ENCODE measurements around the gene PPP6R3.
"Not testable (repeated sequence)": the region's sequence is repeated elsewhere in the genome, so short reads cannot be mapped to it uniquely, and the experiment has no call there.

PPP6R3 gene

DNA sequence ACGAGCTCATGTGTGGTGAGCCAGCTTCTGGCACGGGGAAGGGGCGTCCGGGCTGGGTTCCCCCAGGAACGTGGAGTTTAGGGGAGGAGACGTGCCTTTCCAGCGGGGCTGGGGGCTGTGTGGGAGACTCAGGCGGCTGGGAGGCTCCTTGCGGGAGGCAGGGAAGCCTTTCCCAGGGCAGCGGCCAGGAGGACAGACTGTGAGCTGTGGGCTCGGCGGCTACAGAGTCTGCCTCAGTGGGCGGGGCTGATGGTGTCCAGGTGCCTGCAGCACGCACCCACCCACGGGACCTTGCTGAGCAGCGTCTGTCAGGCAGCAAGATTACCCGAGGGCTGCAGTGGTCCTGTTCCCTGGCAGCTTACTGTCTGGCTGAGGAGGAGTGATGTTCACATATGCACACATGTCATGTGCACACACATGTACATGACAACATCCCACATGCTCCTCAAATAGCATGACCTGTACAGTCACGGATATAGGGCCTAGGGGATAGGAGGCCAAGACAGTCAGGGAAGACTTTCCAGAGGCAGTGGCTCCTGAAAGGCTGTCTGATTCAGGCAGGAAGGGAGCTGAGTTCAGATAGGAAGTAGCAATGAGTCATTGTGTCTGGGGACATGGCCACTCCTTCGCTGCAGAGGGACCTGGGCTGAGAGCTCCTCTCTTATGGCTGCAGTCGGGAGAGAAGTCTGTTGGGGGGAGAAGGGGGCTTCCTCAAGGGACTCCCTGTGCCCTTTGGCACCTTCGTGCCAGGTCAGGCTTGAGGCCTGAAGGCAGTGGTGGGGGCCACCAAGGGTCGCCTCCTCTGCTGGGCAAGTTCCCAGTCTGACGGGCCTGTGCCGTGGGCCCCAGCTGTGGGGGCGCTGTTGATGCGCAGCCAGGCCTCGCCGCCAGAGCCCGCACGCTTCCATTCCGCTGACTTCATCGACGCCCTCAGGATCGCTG is 23.3 kb upstream of the PPP6R3 start:
- DNase-seq: peak; percentile 16

DNA sequence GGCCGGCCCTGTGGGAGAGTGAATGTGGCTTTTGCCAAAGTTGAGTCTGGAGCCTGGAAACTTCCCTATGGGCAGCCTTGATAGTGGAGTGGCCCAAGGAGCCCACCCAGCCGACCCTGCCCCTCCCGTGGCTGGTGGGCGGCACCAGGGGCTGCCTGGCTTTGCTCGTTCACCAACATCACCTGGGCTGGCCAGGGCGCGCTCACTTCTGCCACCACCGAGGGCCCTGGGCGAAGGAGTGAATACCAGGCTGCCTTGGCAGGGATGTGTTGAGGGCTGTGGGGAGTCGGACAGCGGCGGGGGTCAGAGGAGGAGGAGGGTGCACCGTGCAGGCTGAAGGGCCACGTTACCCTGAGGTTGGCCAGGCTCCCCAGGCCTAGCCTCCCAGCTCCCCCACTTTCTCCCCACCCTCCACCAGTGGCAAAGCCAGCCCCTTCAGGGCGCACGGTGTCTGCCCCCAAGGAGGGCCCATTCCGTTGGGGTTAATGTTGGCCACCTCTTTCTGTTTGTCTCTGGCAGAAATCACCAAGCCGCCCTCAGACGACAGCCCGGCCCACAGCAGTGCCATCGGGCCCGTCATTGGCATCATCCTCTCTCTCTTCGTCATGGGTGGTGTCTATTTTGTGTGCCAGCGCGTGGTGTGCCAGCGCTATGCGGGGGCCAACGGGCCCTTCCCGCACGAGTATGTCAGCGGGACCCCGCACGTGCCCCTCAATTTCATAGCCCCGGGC is 22.5 kb upstream of the PPP6R3 start:
- DNase-seq: no peak

DNA sequence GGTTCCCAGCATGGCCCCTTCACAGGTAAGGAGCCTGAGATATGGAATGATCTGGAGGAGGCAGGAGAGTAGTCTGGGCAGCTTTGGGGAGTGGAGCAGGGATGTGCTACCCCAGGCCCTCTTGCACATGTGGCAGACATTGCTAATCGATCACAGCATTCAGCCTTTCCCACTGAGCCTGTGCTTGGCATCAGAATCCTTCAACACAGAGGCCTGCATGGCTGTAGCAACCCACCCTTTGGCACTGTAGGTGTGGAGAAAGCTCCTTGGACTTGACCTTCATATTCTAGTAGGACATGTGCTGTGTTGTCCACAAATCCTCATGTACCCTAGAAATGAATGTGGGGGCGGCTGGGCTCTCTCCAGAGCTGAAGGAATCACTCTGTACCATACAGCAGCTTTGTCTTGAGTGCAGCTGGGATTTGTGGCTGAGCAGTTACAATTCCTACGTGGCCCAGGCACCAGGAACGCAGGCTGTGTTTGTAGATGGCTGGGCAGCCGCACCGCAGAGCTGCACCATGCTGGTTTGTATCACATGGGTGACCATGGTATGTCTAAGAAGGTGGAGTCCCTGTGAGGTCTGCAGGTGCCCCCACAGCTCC is 21.8 kb upstream of the PPP6R3 start:
- no peak for DNase-seq

GRCh38 chr11:68439355-68440065 is 21.0 kb upstream of the PPP6R3 start:
- DNase-seq: no peak

DNA sequence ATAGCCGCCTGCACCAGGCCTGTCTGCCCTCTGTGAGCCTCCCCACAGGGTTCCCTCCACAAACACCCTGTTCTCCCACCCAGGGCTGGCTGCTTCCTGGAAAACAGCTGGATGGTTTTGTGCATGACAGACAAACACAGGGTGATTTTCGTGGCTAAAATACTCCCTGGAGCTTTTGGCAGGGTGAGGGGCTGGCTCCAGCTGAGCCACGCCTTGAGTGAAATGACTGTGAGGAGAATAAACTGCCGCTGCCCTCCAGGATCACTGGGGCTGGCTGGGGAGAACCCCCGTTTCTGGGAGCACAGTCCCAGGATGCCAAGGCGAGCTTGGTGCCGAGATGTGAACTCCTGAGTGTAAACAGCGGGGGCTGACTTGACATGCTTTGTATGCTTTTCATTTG is 20.3 kb upstream of the PPP6R3 start:
- no peak for DNase-seq

- peak; percentile 47 for DNase-seq
Measured at GRCh38 chr11:68441466-68442230, 18.9 kb upstream of the PPP6R3 start.

- DNase-seq: no peak
Measured at GRCh38 chr11:68442433-68442832, 18.1 kb upstream of the PPP6R3 start.

- DNase-seq: no peak
Measured at GRCh38 chr11:68444566-68444965, 16.0 kb upstream of the PPP6R3 start.

DNA sequence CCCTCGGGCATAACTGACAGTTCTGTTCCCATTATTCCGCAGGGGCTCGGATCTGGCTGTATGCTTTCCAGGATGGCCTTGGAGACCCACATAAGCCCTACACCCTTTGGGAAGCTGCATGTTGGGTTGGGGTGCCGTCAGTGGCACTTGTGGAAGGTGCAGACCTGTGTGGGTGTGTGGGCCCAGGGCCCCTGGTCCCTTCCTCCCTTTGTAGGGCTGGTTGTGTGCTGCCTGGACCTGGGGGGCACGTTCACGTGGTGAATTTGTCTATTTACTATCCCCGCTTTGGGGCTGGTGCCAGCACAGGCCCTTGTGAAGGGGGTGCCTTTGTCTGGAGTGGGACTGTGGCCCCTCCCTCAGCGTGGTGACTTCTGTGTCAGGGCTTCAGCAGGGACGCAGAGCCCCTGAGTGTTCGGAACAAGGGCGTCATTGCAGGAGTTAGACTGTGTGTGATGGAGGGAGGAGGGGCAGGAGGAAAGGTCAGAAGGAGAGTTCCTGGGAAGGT is 15.0 kb upstream of the PPP6R3 start:
- no peak for DNase-seq

GRCh38 chr11:68446046-68446725 is 14.4 kb upstream of the PPP6R3 start:
- no peak for DNase-seq

- DNase-seq: peak; percentile 71
Measured at GRCh38 chr11:68447015-68447801, 13.3 kb upstream of the PPP6R3 start.

- DNase-seq: not testable (repeated sequence)
Measured at GRCh38 chr11:68447914-68448313, 12.6 kb upstream of the PPP6R3 start.

DNA sequence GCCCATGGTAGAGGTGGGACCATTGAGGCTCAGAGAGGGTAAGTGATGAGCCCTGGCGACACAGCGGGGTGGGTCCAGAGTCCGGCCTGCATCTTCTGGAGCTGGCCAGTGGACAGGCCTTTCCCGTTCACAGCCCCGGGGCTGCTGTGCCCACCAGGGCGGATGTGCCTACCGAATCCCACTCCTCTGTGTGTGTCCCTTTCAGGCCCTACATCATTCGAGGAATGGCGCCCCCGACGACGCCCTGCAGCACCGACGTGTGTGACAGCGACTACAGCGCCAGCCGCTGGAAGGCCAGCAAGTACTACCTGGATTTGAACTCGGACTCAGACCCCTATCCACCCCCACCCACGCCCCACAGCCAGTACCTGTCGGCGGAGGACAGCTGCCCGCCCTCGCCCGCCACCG is 11.9 kb upstream of the PPP6R3 start:
- DNase-seq: no peak

DNA sequence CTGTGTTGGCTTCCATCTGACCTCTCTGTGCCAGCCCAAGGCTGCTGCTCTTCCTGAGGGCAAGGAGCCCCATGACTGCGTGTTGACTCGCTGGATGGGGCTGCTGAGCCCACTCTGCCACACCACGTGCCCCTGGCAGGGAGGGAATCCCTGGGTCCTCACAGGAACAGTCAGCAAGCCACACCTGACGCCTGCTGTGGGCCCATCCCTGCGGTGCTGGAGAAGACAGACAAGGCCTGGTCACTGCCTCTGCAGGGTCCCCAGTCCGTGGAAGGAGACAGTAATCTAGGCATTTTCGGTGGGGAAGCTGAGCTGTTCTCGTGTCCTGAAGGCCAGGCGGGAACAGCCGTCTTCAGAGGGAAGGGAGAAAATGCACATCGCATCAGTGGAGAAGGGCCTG is 10.6 kb upstream of the PPP6R3 start:
- no peak for DNase-seq

DNA sequence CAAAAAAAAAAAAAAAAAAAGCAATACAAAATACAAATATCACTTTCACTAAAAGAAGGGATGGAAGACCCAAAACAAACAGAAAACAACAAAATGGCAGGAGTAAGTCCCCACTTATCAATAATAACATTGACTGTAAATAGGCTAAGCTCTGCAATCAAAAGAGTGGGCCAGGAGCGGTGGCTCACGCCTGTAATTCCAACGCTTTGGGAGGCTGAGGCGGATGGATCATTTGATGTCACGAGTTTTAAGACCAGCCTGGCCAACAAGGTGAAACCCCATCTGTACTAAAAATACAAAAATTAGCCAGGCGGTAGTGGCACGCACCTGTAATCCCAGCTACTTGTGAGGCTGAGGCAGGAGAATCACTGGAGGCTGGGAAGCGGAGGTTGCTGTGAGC is 9.8 kb upstream of the PPP6R3 start:
- no peak for DNase-seq

GRCh38 chr11:68454767-68455166 is 5.8 kb upstream of the PPP6R3 start:
- DNase-seq: no peak

GRCh38 chr11:68455485-68455884 is 5.1 kb upstream of the PPP6R3 start:
- DNase-seq: no peak

GRCh38 chr11:68457216-68457897 is 3.2 kb upstream of the PPP6R3 start:
- no peak for DNase-seq

DNA sequence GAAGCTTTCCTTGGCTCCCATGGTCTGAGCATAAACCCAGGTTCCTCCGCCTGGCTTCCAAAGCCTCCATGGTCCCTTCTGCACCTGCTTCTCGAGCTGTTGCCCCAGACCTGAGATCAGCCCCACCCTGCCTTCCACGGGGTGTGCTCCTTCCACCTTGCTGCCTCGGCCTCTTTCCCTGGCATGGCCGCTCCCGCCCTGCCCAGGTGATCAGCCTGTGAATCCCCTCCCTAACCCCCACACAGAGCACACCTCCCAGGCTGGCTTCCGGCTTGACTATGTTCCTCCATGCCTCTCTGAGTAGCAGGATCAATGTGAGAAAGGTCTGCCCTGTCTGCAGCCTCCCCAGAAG is 2.7 kb upstream of the PPP6R3 start:
- DNase-seq: no peak

GRCh38 chr11:68458340-68458739 is 2.2 kb upstream of the PPP6R3 start:
- DNase-seq: not testable (repeated sequence)
